Right cardiac atrium (tissue), 5 donors: Measurements from ENCODE around the gene USP9Y. TPM values are rescaled to one million over a fixed set of nuclear protein-coding genes. Genes with fewer than 3 reads are reported as not detected.
"Not testable (repeated sequence)": the region's sequence is repeated elsewhere in the genome, so short reads cannot be mapped to it uniquely, and the experiment has no call there.

Source experiments
- ATAC-seq, 2 donors: fragments of 200-7000 bp; cut with Tn5 transposase; one replicate each; pipeline versions ENCODE4 v1.8.0 to v1.9.1; 2020; ENCODE audit warnings: moderate library complexity in 2 of 2, mild to moderate bottlenecking in 1 of 2
- DNase-seq, 3 donors: peaks; one replicate each; pipeline ENCODE4 v3.0.0-alpha.2; 2020
- H3K27ac ChIP-seq: one replicate; pipeline ENCODE4 v1.5.1; 2013; ENCODE audit warnings: mild to moderate bottlenecking, low read length, control low read depth, moderate library complexity
- H3K27me3 ChIP-seq: one replicate; pipeline ENCODE4 v1.6.1; 2013; ENCODE audit not compliant: control insufficient read depth, insufficient read depth
- H3K4me1 ChIP-seq: one replicate; pipeline ENCODE4 v1.6.1; 2013; ENCODE audit warnings: low read length; ENCODE audit not compliant: control insufficient read depth, insufficient read depth
- H3K4me3 ChIP-seq: one replicate; pipeline ENCODE4 v1.5.1; 2013; ENCODE audit warnings: low read length, control low read depth
- H3K9me3 ChIP-seq: one replicate; pipeline ENCODE4 v1.6.1; 2013; ENCODE audit warnings: low read length; ENCODE audit not compliant: control insufficient read depth
- WGBS: extraction: QIAGEN DNeasy Blood & Tissue Kit; methylation state at CpG from one replicate; pipeline ENCODE4 v1.1.7; 2013; 5-methylcytosine and 5-hydroxymethylcytosine counted together
- intact Hi-C, 4 donors: fragments of 100-400 bp; cut with DNase I; formaldehyde crosslinking; loops; one replicate each; pipeline versions ENCODE4 v1.11.0 to v1.14.0; 2022 to 2023
- long read RNA-seq, 4 donors: library from polyadenylated mRNA; unstranded; transcript quantifications; one replicate each; pipeline ENCODE4 v2.0.0, GENCODE V29; 2020 to 2021
- polyA plus RNA-seq: library from polyadenylated mRNA; stranded (reverse); fragments of 200-250 nt; gene quantifications from one replicate; pipeline ENCODE4 v1.2.3, GENCODE V29; 2013
- total RNA-seq, 4 donors: library from RNA; stranded (reverse); fragmentation: NEBNext Ultra II Directional; extraction: Animal tissue kit (Norgen Biotek cat#: 25700); gene quantifications; one replicate each; pipeline ENCODE4 v1.2.1, GENCODE V29; 2021
- donor health status: healthy with polysubstance abuse.
- donor health status: DM: no; HTN: yes; CAD: no.
- donor health status: DM: no; HTN: no; CAD: no.
- donor health status: DM: no; HTN: yes; CAD: no; lungs with severe emphysema.
- donor health status: DM: yes; HTN: yes; CAD: no.

The USP9Y gene
- total RNA-seq (10 to 100 TPM in 2 of 4 donors, not detected in 2; 17.7 to 18.2 TPM), polyA plus RNA-seq (16.3 TPM)
- long read RNA-seq, donor 1, partial matches to known transcripts, result 5 of 7 reads
- long read RNA-seq, donor 1, other reads (novel, unspliced or antisense), result 2 of 7 reads
- long read RNA-seq, donor 2, partial matches to known transcripts, result 0 of 1 reads
- long read RNA-seq, donor 2, other reads (novel, unspliced or antisense), result 1 of 1 reads
- long read RNA-seq, donor 3, result 0 reads
- long read RNA-seq, donor 4, result 0 reads

- Histone ChIP-seq H3K27me3 (no peaks in the 10 kb centered on the region), H3K4me1 (no peaks in the 10 kb centered on the region), H3K9me3 (no peaks in the 10 kb centered on the region), H3K27ac (no peak within 1 kb of the TSS), H3K4me3 (no peak within 1 kb of the TSS)
- ATAC-seq (no peak), DNase-seq (no peak)
- 100% methylated on average over 1 of the region's 1 CpG for whole genome bisulfite sequencing
- intact Hi-C loops, result no loop called here
Measured at GRCh38 chrY:12701181-12701695, at the start of gene USP9Y. USP9Y (plus strand) TSS chrY:12701231; CDS start chrY:12709448, 8,217 bp downstream.

DNA sequence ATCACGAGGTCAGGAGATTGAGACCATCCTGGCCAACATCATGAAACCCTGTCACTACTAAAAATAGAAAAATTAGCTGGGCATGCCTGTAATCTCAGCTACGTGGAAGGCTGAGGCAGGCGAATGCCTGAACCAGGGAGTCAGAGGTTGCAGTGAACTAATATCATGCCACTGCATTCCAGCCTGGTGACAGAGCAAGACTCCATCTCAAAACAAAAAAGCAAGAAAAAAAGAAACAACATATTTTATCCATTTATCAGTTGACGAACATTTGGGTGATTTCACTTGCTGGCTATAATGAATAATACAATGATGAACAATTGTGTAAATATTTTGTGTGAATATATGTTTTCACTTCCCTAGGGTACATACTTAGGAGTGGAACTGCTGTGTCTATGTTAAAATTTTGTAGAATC lies 49.4 kb upstream of the USP9Y start:
- Histone ChIP-seq H3K4me3 (no peak overlapping the region), H3K4me1 (no peaks in the 10 kb centered on the region), H3K9me3 (no peaks in the 10 kb centered on the region), H3K27ac (no peak overlapping the region), H3K27me3 (no peaks in the 10 kb centered on the region)
- no peak for DNase-seq
- WGBS, result 36% methylated on average over 4 of the region's 4 CpGs
- no peak for ATAC-seq
- intact Hi-C loops, result no loop called here

GRCh38 chrY:12661745-12662681 lies 39.0 kb upstream of the USP9Y start:
- H3K27ac ChIP-seq, result peak overlapping the region; percentile 98
- no peaks in the 10 kb centered on the region for H3K4me1 ChIP-seq
- WGBS, result under 1% methylated on average over 41 of the region's 41 CpGs
- peak in 1 of 2 donors; percentile 99 for ATAC-seq
- no peaks in the 10 kb centered on the region for H3K9me3 ChIP-seq
- peak in 1 of 3 donors; percentile 90 for DNase-seq
- no peaks in the 10 kb centered on the region for H3K27me3 ChIP-seq
- H3K4me3 ChIP-seq, result peak overlapping the region; percentile 99
- intact Hi-C loops, result no loop called here

GRCh38 chrY:12662745-12663591 lies 38.1 kb upstream of the USP9Y start:
- Histone ChIP-seq H3K27ac (peak overlapping the region; percentile 98), H3K4me1 (no peaks in the 10 kb centered on the region), H3K4me3 (peak overlapping the region; percentile 99), H3K9me3 (no peaks in the 10 kb centered on the region), H3K27me3 (no peaks in the 10 kb centered on the region)
- peak in 1 of 2 donors; percentile 59 for ATAC-seq
- DNase-seq, result peak in 1 of 3 donors; percentile 44
- intact Hi-C loops, result no loop called here
- WGBS, result under 1% methylated on average over 40 of the region's 40 CpGs

GRCh38 chrY:12663845-12664244 lies 37.2 kb upstream of the USP9Y start:
- H3K4me3 ChIP-seq, result peak overlapping the region; percentile 15
- intact Hi-C loops, result not testable (repeated sequence)

GRCh38 chrY:12678111-12678510 lies 22.9 kb upstream of the USP9Y start:
- Histone ChIP-seq H3K27me3 (no peaks in the 10 kb centered on the region), H3K4me1 (no peaks in the 10 kb centered on the region), H3K27ac (no peak overlapping the region), H3K4me3 (no peak overlapping the region), H3K9me3 (no peaks in the 10 kb centered on the region)
- intact Hi-C loops, result no loop called here
- DNase-seq (no peak), ATAC-seq (no peak)
- WGBS, result 92% methylated on average over 2 of the region's 2 CpGs

More at GRCh38 chrY:12663845-12664244, 37.2 kb upstream of the USP9Y start:
- H3K27me3 ChIP-seq, H3K9me3 ChIP-seq, DNase-seq, H3K27ac ChIP-seq, H3K4me1 ChIP-seq, ATAC-seq: not testable (repeated sequence)
- 69% methylated on average over 20 of the region's 20 CpGs for WGBS

- Histone ChIP-seq H3K9me3 (no peaks in the 10 kb centered on the region), H3K4me1 (peaks cover 2% of the 10 kb centered on the region), H3K27ac (no peak overlapping the region), H3K4me3 (no peak overlapping the region), H3K27me3 (no peaks in the 10 kb centered on the region)
- DNase-seq (no peak), ATAC-seq (no peak)
- intact Hi-C loops, result no loop called here
- WGBS, result 58% methylated on average over 2 of the region's 2 CpGs
Measured at GRCh38 chrY:12681535-12681934, 19.5 kb upstream of the USP9Y start.

DNA sequence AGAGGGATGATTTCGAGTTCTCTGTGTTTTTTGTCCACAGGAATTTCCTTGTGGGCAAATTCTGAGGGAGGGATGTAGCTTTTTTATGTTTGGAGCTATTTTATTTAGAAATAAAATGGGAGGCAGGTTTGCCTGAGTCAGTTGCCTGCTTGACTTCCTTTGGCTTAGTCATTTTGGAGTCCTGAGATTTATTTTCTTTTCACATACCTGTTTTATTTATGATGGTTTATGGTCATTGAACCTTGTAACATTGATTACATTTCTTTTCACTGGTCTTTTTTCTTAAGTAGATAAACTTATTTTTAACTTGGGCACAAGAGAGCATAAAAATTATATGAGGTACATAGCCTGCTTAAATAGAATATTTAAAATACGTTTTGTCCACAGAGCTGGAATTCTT lies 12.7 kb upstream of the USP9Y start:
- DNase-seq (no peak), ATAC-seq (no peak)
- Histone ChIP-seq H3K9me3 (no peaks in the 10 kb centered on the region), H3K27me3 (no peaks in the 10 kb centered on the region), H3K4me1 (peaks cover 2% of the 10 kb centered on the region), H3K27ac (no peak overlapping the region), H3K4me3 (no peak overlapping the region)
- WGBS, result 83% methylated on average over 2 of the region's 2 CpGs
- intact Hi-C loops, result no loop called here

- Histone ChIP-seq H3K27me3 (no peaks in the 10 kb centered on the region), H3K4me3 (no peak overlapping the region), H3K9me3 (no peaks in the 10 kb centered on the region), H3K4me1 (no peaks in the 10 kb centered on the region), H3K27ac (no peak overlapping the region)
- DNase-seq, result no peak
- ATAC-seq, result no peak
- WGBS, result 84% methylated on average over 2 of the region's 2 CpGs
- intact Hi-C loops, result no loop called here
Measured at GRCh38 chrY:12700087-12700486, 944 bp upstream of the USP9Y start.

DNA sequence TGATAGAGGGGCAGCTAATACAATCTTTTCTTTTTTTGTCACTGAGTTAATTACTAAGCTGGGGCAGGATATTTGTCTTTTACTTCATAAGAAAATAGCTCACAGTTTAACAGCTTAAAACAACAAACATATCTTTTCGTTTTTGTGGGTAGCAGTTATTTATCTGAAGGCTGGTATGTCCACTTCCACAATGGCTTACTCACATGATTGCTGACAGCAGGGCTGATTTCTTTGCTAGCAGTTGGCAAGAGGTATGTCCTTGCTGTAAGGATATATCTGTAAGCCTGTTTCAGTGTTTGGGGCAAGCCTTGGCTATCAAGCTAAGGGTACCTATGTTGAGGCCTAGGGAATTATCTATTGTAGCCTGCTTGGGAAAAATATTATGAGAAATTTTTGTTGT lies 1.1 kb downstream of the USP9Y start:
- intact Hi-C loops, result no loop called here
- Histone ChIP-seq H3K27ac (no peak overlapping the region), H3K4me1 (no peaks in the 10 kb centered on the region), H3K4me3 (no peak overlapping the region), H3K9me3 (no peaks in the 10 kb centered on the region), H3K27me3 (no peaks in the 10 kb centered on the region)
- WGBS, result 45% methylated on average over 1 of the region's 1 CpG
- ATAC-seq (no peak), DNase-seq (no peak)
